ENCODE results near the gene ARID1B. TPM values are rescaled to one million over a fixed set of nuclear protein-coding genes. Genes with fewer than 3 reads are reported as not detected.

The ARID1B gene
- polyA plus RNA-seq, 5 donors, result 76.6 to 100 (median 83.2) TPM

- DNase-seq, result no peak
Observed at GRCh38 chr6:156988276-156989158, 211.3 kb downstream of the ARID1B start.

- DNase-seq, result no peak
Observed at GRCh38 chr6:156989159-156989806, 212.1 kb downstream of the ARID1B start.

DNA sequence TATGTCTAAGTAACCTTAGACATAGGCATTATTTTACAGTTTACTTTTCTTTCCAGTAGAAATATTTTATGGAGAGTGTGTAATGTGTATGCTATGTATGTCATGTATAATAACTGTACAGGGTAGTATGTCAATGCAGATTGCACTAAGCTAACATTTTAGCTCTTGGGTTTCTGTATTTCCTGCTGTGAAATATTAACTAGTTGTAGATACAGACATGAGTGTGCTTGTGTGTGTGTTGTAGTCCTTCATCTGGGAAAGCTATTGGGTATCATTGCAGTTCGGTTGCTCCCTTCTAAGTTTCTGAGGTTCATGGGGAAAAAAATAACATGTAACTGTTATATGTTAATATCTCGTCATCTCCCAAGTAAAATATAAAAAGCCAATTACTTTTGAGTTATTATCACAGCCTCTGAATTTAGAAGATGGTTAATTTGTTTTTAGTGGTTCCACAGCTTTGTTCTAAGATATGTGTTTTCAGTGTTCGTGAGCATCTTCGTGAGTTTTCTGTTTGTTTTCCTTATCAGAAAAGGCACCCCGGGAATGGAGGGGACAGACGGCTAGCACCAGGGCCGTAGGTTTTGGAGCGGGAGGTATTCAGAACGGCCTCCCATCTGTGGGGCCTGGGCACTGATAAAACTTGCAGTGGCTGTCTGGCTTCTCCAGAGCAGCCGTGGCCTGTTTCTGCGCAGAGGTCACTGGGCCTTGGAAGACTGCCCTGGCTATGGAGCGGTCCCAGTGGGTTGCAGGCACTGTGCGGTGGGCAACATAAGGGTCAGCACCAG, 215.0 kb downstream of the ARID1B start:
- no peak for DNase-seq

DNA sequence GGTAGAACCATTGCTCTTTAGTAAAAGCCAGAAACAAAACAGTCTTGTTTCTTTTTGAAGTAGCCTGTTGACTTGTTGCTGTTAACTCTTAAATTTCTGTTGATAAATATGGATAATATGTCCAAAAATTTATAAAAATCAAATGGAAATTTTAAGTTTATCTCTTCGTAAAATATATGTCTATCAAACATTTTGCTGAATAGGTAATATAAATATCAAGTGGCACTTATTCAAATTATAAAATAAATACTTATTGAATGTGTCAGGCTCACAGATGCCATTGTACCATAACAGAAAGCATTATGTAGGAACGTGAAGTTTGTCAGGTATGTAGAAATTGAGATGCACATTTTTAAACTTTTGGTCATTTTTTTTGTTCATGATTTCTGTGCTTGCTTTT, 216.5 kb downstream of the ARID1B start:
- no peak for DNase-seq

- no peak for DNase-seq
Observed at GRCh38 chr6:156994215-156995076, 217.3 kb downstream of the ARID1B start.

DNA sequence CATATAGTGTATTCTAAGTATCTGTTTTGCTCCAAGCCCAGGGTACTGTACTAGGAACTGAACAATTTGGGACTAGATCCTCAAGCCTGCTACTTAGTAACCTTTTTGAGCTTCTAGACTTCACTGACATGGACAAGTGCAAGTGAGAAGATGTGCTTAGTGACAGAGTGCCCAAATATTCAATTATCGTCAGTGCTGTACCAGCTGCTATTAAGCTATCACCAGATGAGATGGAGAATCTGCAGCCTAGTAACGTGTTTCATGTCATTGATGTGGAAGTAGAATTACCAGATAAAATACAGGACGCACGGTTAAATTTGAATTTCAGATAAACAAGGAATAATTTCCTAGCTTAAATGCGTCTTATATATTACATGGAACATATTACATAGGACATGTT, 218.3 kb downstream of the ARID1B start:
- DNase-seq, result no peak

DNA sequence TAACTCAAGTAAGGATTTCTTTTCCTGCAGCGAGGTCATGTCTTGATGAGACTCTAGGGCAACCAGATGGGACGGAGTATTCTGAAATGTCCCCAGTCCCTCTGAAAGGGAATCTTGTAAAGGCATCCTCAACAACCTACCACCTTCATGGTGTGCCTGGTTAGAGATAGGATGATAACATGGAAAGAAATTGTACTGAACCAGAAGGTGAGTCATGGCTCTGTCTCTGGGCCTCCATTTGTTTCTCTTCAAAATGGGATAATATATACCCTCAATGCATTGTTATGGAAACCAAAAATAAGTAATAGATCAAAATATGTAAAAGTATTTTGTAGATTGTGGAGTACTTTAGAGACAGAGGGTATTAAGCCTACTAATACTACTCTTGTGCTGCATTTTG, 219.1 kb downstream of the ARID1B start:
- DNase-seq, result no peak

DNA sequence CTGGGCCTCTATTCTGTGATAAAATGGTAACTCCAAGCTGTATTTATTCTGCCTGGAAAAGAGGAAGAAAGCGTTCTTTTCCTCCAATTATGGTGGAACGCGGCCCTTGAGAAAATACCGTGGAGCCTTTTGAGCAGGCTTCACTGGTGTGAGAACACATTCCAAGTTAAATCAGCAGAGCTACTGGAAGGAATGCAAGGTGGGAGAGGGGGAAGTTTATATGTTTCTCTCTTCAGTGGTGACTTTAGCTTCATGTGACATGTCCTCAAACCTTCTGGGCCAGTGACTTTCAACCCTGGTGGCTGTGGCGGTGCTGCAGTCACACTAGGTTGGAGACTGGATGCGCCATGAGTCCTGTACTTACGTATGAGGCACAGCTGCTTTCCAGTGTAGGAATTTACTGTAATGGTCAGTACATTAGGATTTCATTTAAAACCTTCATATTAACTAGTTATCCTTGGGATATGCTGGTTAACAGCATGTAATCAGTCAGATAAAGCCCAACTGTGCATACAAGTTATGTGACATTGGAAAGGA, 221.7 kb downstream of the ARID1B start:
- DNase-seq, result no peak

DNA sequence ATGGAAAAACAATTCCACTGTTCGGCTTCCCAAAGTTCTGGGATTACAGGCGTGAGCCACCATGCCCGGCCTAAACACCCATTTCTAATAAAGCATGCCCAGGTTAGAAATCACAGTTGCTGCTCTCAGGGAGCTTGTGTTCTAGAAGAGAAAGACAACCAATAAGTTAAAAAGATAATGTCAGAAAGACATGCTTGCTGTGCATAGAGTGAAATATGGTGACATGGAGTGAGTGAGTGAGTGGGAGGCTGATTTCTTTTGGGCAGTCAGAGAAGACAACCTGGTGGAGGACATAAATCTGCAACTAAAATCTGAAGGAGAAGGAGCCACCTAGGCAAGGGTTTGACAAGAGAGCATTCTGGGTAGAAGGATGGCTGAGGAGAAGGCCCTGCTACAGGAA, 222.6 kb downstream of the ARID1B start:
- no peak for DNase-seq

- DNase-seq, result no peak
Observed at GRCh38 chr6:157001716-157002115, 224.5 kb downstream of the ARID1B start.

DNA sequence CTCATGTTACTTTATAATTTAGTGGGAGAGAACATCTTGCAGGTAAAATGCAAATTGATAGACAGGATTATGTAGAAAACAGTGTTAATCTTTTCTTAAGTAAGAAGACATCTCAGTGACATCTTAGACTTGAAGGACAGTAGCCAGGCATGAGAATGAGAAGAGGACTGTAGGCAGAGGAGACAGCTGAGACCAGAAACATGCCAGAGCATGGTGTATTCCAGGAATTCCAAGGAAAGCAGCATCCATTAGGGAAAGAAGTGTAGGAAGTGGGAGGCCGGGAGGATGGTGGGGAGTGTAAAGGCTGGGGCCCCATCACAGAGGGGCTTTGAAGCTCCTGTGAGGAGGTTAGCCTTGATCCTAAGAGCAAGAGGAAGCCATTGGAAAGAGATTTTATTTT, 225.6 kb downstream of the ARID1B start:
- DNase-seq, result no peak

DNA sequence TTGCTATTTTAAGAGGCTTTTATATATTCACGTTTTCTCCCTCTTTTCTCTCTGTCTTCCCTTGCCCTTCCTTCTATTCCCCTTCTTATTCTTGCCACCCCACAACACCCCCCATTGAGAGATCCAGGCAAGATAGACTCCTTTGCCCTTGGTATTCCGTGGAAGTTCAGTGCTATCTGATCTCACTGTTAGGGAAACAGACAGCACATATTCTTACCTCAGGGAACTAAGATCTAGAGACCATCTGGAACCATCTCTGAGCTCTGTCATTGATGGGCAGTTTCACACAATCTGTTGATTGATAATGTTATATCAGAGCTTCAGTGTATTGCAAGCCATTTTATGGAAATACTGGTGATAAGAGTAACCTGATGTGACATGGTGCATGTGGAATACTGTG, 228.8 kb downstream of the ARID1B start:
- DNase-seq, result no peak

DNA sequence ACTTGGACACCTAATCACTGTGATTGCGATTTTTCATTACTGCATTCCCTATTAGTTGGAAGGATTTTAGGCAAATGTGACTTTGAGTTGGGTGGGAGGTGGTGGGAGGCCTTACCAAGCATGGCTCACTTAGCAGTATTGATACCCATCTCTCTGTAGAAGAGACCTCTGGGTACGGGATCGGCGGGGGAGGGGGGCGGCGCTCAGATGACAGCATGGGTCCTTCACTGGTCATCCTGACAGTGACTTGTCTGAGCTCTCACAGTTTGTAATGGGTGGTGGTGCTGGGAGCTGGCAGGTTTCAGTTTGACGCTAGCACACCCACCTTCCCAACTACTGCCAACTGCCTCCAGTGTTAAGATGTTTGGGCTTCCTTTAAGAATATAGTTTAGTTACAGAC, 231.4 kb downstream of the ARID1B start:
- no peak for DNase-seq

DNA sequence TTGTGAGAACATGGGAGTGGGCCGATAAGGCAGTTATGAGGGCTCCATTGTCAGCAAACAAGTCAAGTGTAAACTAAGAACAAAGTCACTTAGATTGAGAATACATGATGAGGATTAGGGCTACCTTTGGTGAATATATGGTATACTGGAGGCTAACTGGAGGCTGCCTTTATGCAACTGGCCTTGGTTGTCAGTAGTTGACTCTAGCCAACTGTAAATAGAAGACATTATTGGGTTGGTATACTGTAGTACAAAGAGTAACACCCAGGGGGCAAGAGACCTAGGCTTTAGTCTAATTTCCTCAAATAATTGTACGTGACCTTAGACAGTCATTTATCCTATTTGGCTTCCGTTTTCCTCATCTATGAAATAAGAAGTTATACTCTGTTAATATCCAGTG, 235.2 kb downstream of the ARID1B start:
- no peak for DNase-seq

- DNase-seq, result no peak
Observed at GRCh38 chr6:157013649-157014304, 236.6 kb downstream of the ARID1B start.

GRCh38 chr6:157014871-157015270, 237.7 kb downstream of the ARID1B start:
- DNase-seq, result no peak

- no peak for DNase-seq
Observed at GRCh38 chr6:157017022-157017421, 239.8 kb downstream of the ARID1B start.

- no peak for DNase-seq
Observed at GRCh38 chr6:157017861-157018260, 240.7 kb downstream of the ARID1B start.

DNA sequence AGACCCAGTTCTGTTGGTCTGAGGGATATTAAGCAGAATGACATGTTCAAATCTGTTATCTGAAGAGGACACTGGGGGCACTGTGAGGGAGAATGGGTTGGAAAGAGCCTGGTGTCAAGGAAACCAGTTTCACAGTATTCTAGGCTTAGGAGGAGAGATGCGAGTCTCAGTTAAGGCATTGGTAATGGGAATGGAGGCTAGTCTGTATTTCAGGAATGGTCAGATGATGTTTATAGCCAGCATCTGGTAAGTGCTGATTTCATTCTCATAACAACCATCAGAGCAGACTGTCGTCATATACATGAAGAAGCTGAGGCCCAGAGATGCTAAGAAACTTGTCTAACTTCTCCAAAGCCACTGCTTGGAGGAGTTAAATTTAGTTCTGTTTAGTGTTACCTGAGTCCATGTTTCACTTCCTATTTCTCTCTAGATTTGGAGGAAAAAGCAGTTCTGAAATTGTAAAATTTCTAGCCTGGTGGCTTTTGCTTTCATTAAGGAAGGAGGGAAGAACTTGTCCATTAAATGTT, 242.0 kb downstream of the ARID1B start:
- DNase-seq, result no peak

DNA sequence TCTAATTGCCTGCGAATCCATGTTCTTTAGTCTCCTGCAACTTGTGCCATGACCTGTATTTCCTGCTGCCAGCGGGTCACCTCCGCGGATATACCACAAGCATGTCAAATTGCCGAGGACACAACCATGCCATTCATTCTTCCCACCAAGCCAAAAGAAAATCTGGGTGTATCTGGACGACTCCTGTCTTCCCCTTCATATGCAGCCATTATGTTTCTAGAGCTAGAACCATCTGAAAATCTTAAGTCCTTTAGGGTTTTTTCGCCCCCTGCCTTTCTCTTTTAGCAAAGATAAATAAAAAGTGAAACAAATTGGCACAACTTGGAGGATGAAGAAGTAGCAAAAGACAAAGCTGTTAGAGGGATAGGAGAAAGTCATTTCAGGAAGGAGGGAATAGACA, 242.6 kb downstream of the ARID1B start:
- DNase-seq, result peak; percentile 8 to 27

All from right lung (tissue), 5 donors.